Esophagus muscularis mucosa (tissue), 4 donors: ENCODE results near the gene EPC1.

ENCODE experiments used
- CTCF ChIP-seq, 3 experiments: fragments of 200-600 bp in 2 of 3; fragments of 450-650 bp in 1 of 3; sonication (generic) in 2 of 3; IDR thresholded peaks; one replicate each; pipeline ENCODE4 v1.5.1; 2017 to 2019; ENCODE audit warnings: antibody characterized with exemption in 3 of 3, mild to moderate bottlenecking in 2 of 3, moderate library complexity in 1 of 3
- EP300 ChIP-seq: sonication (generic); formaldehyde crosslinking; IDR thresholded peaks from one replicate; pipeline ENCODE4 v1.6.1; 2017; ENCODE audit warnings: antibody characterized with exemption
- POLR2A ChIP-seq: fragments of 450-650 bp; IDR thresholded peaks from one replicate; pipeline ENCODE4 v1.6.1; 2017; ENCODE audit warnings: antibody characterized with exemption, moderate library complexity, mild to moderate bottlenecking, low read depth
- POLR2AphosphoS5 ChIP-seq, 2 donors: sonication (generic); formaldehyde crosslinking; IDR thresholded peaks; one replicate each; pipeline ENCODE4 v1.6.1; 2017; ENCODE audit warnings: antibody characterized with exemption in 2 of 2

DNA sequence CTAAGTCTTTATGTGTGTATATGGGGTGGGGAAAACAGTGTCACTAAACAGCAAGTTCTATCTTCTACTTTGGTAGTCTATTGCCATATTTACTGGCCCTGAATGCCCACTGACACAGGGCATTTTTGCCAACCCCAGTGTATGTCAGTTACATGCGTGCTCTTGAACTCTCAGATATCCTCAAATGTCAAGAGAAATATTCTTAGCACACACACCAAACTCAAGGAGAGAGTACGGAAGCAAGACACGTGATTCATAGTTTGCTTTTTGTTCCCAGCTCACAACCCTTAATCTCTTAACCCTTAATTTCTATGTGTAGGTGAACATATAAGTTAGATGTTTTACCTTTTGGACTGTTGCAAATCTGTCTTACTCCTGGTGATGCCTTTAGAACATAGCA, 39.3 kb downstream of the EPC1 start:
- TF ChIP-seq POLR2A (no peak), CTCF (IDR thresholded peaks at IDR 0.05) (no peak), POLR2AphosphoS5 (IDR thresholded peaks at IDR 0.05) (no peak), EP300 (no peak)
